Measurements from ENCODE around the gene DGKZ.

GRCh38 chr11:46363455-46364005 lies 16.3 kb downstream of the DGKZ start:
- TF ChIP-seq POLR2A (IDR thresholded peaks at IDR 0.05) (no peak), CTCF (IDR thresholded peaks at IDR 0.05) (no peak)
